ENCODE measurements around the gene KLC4. TPM values are rescaled to one million over a fixed set of nuclear protein-coding genes. Genes with fewer than 3 reads are reported as not detected.

Gene KLC4
- 30.0 TPM for total RNA-seq
- long read RNA-seq, transcript KLC4-202 (16 exons, 2,404 nt): major isoform, 9 of 23 reads
- long read RNA-seq, partial matches to known transcripts: 2 of 23 reads
- long read RNA-seq, other reads (novel, unspliced or antisense): 11 of 23 reads

DNA sequence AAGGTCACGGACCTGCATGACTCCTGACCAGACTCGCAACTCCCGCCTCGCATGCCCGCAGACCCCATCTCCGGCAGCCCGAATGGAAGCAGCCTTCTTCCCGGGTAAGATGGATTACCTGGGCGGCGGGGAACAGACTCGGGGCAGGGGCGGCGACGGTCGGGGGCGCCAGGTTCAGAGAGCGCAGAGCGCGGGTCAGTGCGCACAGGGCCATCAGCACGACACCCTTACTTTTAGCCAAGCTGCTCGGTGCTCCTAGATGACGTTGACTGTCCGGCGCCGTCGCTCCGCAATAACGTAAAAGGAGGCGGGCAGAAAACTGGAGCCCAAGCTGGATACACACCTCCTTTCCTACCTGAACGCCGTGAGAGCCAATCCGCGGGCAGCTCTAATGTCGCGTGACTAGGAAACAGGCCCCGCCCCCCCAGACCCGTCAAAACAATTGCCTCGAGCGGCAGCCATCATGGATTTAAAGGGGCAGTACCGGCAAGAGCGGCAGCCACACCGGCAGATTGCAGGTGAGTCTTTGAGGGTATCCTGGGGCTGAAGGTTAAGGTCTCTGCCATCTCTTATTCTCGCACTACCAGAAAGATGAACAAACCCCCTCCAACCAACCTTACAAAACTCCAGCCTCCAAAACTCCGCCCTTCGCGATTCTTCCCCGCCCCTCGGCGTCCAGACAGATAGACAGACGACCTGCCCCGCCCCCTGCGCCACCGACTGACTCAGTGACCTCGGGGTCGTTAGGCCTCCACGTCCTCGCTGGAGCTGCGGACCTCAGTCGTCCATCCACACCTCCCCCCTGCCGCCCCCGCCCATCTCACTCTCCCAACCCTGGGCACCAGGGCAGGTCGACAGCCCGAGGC, at the start of gene KLC4, which contains the start of gene MRPL2:
TSS of gene KLC4 (plus strand) at position 464 of the 866 bp plus-strand sequence. CDS start 1,705 bp downstream, outside the sequence.
TSS of gene MRPL2 (minus strand) at position 267 of the 866 bp plus-strand sequence. CDS start at position 214, 53 bp downstream.
- peak; percentile 98 for ATAC-seq
- peak; percentile 98 for DNase-seq (ENCODE audit: missing footprints)

DNA sequence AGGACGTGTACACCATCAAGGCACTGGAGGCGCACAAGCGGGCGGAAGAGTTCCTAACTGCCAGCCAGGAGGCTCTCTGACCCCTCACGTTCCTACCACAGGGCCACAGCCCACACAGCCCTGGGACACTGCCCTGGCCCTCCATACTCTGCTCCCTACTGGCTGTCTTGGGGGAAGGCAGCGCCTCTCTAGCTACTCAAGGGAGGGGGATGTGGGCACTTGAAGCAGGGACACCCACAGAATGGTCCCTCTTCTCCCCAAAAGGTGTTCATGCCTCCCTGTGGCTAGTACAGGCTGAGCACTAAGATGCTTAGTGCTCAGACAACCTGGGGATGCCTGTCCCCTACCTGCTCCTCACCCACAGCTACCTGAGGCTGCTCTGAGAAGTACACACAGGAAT, 48.2 kb upstream of the KLC4 start:
- intact Hi-C loops (cut with DNase I): no loop called here

More for the DNA sequence above, at the start of gene KLC4, which contains the start of gene MRPL2:
- intact Hi-C loops (cut with DNase I): loop anchor here (1.0 to 5.0 kb wide), 3 partner anchors 45 to 157 kb away; partner anchors contain the start of genes KLHDC3 and SRF

GRCh38 chr6:43012364-43012763, 47.1 kb upstream of the KLC4 start:
- ATAC-seq (no peak), DNase-seq (ENCODE audit: missing footprints) (no peak)
- intact Hi-C loops (cut with DNase I): no loop called here

More for the DNA sequence above, 48.2 kb upstream of the KLC4 start:
- DNase-seq (ENCODE audit: missing footprints) (no peak), ATAC-seq (no peak)

DNA sequence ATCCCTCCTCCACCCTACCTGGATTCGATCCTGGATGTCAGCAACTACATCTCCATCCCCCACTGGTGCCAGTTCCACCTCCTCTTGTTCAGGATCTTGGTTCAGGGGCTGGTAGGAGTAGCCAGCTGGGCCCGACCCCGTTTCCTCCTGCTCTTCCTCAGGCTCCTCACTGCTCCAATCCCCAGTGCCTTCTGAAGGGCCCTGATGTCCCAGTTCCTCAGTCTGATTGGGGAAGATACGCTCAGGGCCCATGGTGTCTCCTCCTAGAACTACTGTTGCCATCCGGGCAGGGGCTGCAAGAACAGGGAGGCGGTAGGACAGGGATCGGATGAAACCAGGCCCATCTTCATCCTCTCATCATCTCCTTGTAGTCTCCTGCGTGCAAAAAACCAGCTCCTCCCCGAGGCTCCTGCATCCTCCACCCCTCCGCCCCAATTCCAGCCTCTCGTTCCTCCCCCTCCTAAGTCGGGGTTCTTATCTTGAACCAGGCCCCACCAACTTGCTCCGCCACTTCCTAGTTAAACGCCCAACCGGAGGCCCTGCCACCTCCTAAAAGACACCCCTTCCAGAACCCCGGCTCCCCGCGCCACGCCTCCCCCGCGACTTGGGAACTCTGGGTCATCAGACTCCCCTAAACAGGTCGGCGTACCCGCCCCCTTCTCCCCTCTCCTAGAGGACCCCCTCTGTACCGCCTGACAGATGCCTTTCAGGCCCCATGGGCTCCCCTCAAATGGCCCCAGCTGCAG, 46.2 kb upstream of the KLC4 start:
- no peak for ATAC-seq
- intact Hi-C loops (cut with DNase I): loop anchor here (1.0 kb wide), 1 partner anchor 29 kb away; the partner anchor contains the start of gene PPP2R5D
- no peak for DNase-seq (ENCODE audit: missing footprints)

DNA sequence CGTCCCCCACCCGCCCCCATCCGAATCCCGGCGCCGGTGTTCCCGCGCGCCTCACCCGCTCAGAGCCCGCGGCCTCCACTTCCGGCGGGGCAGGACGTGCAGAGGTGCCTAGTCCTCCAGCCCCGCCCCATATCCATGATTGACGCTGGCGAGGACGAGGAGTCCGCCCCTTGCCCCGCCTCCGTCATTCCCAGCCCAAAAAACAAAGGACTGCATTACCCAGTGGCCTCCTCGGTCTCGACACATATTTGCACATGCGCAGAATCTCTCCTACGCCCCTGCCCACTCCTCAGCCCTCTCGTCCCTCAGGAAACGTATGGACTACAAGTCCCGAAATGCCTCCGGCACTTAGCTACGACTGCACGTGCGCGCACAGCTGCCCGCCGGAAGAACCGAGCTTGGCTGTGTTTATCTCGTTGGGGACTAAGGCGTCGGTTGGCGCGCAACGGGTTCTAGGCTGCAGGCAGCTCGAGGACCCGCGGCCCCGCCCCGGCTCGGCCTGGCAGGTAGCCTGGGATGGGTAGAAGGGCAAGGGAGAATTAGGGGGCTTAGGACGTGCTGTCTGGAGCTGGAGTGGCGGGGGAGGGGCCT, 45.5 kb upstream of the KLC4 start, which contains the start of the genes KLHDC3 and MEA1:
TSS of gene KLHDC3 (plus strand) at position 407 of the 591 bp plus-strand sequence. CDS start 2,944 bp downstream, outside the sequence.
TSS of gene MEA1 (minus strand) at position 104 of the 591 bp plus-strand sequence. CDS start 133 bp downstream, outside the sequence.
- ATAC-seq: peak; percentile 95
- intact Hi-C loops (cut with DNase I): loop anchor here (1.0 kb wide), 2 partner anchors 30 to 45 kb away; partner anchors contain the start of genes KLC4, MRPL2 and PPP2R5D
- DNase-seq (ENCODE audit: missing footprints): peak; percentile 99

DNA sequence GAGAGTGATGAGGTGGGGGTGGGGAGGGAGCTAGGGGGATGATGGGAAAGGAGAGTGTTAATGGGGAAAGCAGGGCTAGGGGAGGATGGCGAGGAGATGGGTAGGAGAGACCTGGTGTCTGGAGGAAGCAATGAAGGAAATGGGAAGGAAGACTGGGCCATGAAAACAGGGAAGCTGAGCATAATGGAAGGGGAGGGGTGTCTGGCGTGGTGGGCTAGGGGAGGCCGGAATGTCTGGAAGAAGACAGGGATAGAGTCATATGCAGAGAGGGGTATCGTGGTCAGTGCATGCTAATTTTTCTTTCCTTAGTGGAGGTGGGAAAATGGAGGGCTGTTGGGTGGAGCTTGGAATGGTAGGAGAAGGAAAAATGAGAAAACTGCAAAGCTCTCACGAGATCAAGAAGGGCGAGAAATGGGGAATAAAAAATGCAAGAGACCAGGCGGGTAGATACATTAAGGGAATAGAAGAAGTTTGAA, 45.0 kb upstream of the KLC4 start:
- intact Hi-C loops (cut with DNase I): loop anchor here (1.0 kb wide), 1 partner anchor 45 kb away; the partner anchor contains the start of genes KLC4 and MRPL2
- DNase-seq (ENCODE audit: missing footprints) (no peak), ATAC-seq (no peak)

DNA sequence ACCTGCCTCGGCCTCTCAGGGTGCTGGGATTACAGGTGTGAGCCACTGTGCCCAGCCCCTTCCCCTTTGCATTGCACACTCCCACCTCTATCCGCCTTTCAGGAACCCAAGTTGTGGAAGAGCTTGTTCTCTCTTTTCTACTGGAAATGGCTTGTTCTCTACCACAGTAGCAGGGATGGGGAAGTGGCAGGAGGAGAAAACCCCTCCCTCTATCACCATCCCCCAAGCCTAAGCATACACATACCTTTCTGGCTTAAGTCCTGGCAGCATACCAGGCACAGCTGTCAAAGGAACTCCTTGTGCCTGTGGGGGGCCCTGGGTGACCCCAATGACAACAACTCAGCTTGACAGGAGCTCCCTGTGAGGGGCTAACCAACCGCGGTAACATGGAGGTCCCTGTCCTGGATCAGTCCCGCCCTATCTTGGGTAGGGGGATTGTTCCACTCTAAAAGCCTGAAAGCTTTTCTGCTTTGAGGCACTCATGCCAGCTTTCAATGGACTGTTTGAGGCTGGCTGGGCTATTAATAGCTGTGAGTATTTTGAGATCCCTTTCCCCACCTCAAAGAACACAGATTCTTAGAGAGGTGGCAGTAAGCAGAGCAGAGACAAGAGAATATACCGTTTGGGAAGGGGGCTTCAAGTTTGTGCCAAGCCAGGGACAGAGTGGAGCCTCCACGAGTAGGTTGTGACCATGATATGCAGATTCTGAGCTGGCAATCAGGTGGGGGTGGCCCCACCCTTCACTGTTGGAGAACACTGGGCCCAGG, 43.1 kb upstream of the KLC4 start:
- intact Hi-C loops (cut with DNase I): no loop called here
- DNase-seq (ENCODE audit: missing footprints) (no peak), ATAC-seq (no peak)

DNA sequence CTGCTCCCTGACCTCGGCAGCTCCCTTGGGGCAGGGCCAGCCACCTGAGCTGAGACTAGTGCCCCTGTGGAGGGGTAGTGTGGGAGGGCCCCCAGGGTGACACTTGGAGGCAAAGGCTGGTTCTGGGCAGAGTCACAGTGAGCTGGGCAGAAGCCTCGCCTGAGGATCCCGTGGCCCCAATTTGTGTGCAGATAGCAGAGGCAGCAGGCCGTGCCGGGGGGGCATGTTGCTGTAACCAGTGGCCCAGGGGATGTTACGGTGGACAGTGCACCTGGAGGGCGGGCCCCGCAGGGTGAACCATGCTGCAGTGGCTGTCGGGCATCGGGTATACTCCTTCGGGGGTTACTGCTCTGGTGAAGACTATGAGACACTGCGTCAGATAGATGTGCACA, 42.5 kb upstream of the KLC4 start:
- DNase-seq (ENCODE audit: missing footprints) (peak; percentile 73), ATAC-seq (no peak)
- intact Hi-C loops (cut with DNase I): loop anchor here (1.0 kb wide), 1 partner anchor 19 kb away; no protein-coding TSS in a partner anchor

GRCh38 chr6:43019152-43019551, 40.3 kb upstream of the KLC4 start:
- ATAC-seq (no peak), DNase-seq (ENCODE audit: missing footprints) (no peak)
- intact Hi-C loops (cut with DNase I): no loop called here

DNA sequence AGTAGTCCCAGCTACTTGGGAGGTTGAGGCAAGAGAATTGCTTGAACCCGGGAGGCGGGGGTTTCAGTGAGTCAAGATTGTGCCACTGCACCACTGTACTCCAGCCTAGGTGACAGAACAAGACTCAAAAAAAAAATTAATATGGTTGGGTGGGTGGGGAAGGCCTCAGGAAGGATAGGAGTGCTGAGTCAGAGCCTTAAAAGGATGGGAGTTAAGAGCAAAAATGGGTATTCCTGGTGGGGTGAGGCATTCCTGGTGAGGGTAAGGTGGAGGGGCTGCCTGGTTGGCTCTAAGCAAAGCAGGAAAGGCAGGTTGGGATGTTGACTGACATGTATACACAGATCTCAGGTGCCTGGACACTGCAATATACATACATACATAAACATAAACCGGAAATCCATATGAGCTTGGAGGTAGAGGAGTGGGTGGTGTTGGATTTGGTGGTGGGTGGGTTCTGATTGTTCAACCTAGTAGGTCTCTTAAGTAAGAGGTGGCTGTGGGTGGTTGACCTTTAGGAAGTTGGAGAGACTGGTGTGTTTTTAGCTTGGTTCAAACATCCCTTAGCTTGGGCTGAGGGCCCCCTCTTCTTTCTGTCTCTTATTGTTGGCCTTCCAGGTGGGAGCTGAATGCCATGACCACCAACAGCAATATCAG, 39.3 kb upstream of the KLC4 start:
- ATAC-seq: no peak
- intact Hi-C loops (cut with DNase I): no loop called here

DNA sequence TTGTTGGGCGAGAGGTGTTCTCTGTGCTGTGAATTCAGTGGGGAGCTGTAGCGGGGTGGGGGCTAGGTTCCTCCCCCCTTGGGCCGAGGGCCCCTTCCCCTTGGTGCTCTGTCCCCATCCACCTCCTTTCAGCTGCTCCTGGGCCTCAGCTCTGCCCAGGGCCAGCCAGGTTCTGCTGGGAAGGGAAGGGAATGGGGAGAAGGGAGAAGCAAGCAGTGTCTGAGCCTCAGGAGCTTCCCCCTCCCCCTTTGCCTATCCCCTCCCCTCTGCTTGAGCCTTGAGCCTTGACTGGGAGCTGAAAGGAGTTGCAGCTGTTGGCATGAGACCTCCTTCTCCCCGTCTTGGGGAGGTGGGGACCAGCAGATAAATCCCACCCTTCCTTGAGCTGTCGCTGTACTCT, 38.6 kb upstream of the KLC4 start:
- ATAC-seq (no peak), DNase-seq (ENCODE audit: missing footprints) (no peak)
- intact Hi-C loops (cut with DNase I): no loop called here

More for the DNA sequence above, 39.3 kb upstream of the KLC4 start:
- DNase-seq (ENCODE audit: missing footprints): no peak

GRCh38 chr6:43021270-43022047, 38.0 kb upstream of the KLC4 start, which contains the start of gene RRP36:
TSS of gene RRP36 (plus strand) at chr6:43021623. CDS start at chr6:43021655, 32 bp downstream.
- intact Hi-C loops (cut with DNase I): no loop called here
- DNase-seq (ENCODE audit: missing footprints): peak; percentile 93
- peak; percentile 79 for ATAC-seq

GRCh38 chr6:43024436-43024835, 35.0 kb upstream of the KLC4 start:
- intact Hi-C loops (cut with DNase I): no loop called here
- DNase-seq (ENCODE audit: missing footprints) (no peak), ATAC-seq (no peak)

DNA sequence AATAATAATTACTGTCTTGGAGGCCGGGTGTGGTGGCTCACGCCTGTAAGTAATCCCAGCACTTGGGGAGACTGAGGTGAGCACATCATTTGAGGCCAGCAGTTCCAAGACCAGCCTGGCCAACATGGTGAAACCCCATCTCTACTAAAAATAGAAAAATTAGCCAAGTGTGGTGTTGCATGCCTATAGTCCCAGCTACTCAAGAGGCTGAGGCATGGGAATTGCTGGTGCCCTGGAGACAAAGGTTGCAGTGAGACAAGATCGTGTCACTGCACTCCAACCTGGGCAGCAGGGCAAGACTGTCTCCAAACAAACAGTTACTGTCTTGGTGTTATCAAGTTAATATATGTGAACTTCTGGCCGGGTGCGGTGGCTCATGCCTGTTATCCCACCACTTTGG, 33.1 kb upstream of the KLC4 start:
- ATAC-seq (no peak), DNase-seq (ENCODE audit: missing footprints) (no peak)

GRCh38 chr6:43029120-43029519, 30.3 kb upstream of the KLC4 start:
- intact Hi-C loops (cut with DNase I): no loop called here
- ATAC-seq: no peak
- DNase-seq (ENCODE audit: missing footprints): no peak

More for the DNA sequence above, 33.1 kb upstream of the KLC4 start:
- intact Hi-C loops (cut with DNase I): no loop called here

DNA sequence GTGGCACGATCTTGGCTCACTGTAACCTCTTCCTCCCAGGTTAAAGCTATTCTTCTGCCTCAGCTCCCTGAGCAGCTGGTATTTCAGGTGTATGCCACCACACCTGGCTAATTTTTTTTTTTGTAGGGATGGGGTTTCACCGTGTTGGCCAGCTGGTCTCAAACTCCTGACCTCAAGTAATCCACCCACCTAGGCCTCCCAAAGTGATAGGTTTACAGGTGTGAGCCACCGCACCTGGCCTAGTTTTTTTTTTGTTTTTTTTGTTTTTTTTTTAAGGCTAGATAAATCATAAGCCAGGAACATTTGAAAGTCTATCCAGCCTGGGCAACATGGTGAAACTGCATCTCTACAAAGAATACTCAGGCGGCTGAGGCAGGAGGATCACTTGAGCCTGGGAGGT, 27.1 kb upstream of the KLC4 start:
- no peak for DNase-seq (ENCODE audit: missing footprints)
- intact Hi-C loops (cut with DNase I): no loop called here
- no peak for ATAC-seq
